Trophoblast cell (in vitro differentiated cells and primary cell): ENCODE measurements around the gene USP13.

Experiments used
- DNase-seq, 2 donors: peaks; one replicate each; pipeline ENCODE4 v3.0.0-alpha.2; 2016
- H2AFZ ChIP-seq: 2 replicates; pipeline ENCODE4 v1.6.1; 2013; ENCODE audit warnings: low read length, moderate library complexity, mild to moderate bottlenecking; ENCODE audit not compliant: insufficient read depth, poor library complexity
- H2AK5ac ChIP-seq: 2 replicates; pipeline ENCODE4 v1.6.1; 2013; ENCODE audit warnings: mild to moderate bottlenecking, low read length
- H2BK120ac ChIP-seq: 2 replicates; pipeline ENCODE4 v1.6.1; 2013; ENCODE audit warnings: low read length, mild to moderate bottlenecking, moderate library complexity; ENCODE audit not compliant: insufficient read depth, poor library complexity
- H2BK12ac ChIP-seq: 2 replicates; pipeline ENCODE4 v1.6.1; 2013; ENCODE audit warnings: mild to moderate bottlenecking, low read length, moderate library complexity
- H2BK5ac ChIP-seq: 2 replicates; pipeline ENCODE4 v1.6.1; 2013; ENCODE audit warnings: low read length, low read depth, moderate library complexity, mild to moderate bottlenecking; ENCODE audit not compliant: poor library complexity
- H3K14ac ChIP-seq: 2 replicates; pipeline ENCODE4 v1.6.1; 2013; ENCODE audit warnings: mild to moderate bottlenecking, low read length
- H3K18ac ChIP-seq: 2 replicates; pipeline ENCODE4 v1.6.1; 2013; ENCODE audit warnings: mild to moderate bottlenecking, low read length
- H3K23ac ChIP-seq: 2 replicates; pipeline ENCODE4 v1.6.1; 2013; ENCODE audit warnings: low read length
- H3K27ac ChIP-seq: 2 replicates; pipeline ENCODE4 v1.5.1; 2013; ENCODE audit warnings: low read depth, mild to moderate bottlenecking, inconsistent platforms, low read length, moderate library complexity
- H3K27me3 ChIP-seq: 2 replicates; pipeline ENCODE4 v1.6.1; 2013; ENCODE audit warnings: inconsistent platforms, mild to moderate bottlenecking, low read length, moderate library complexity; ENCODE audit not compliant: insufficient read depth
- H3K36me3 ChIP-seq, 2 experiments: 1 replicate in 1 of 2; 2 replicates in 1 of 2; pipeline ENCODE4 v1.6.1; 2013; ENCODE audit warnings: low read length in 2 of 2, mild to moderate bottlenecking in 2 of 2, moderate library complexity in 1 of 2; ENCODE audit not compliant: insufficient read depth in 2 of 2, control insufficient read depth in 1 of 2
- H3K4ac ChIP-seq: 2 replicates; pipeline ENCODE4 v1.6.1; 2013; ENCODE audit warnings: low read depth, mild to moderate bottlenecking, low read length, moderate library complexity
- H3K4me1 ChIP-seq, 2 experiments: 1 replicate in 1 of 2; 2 replicates in 1 of 2; pipeline ENCODE4 v1.6.1; 2013; ENCODE audit warnings: low read length in 2 of 2, mild to moderate bottlenecking in 2 of 2, moderate library complexity in 1 of 2; ENCODE audit not compliant: insufficient read depth in 2 of 2, control insufficient read depth in 1 of 2
- H3K4me2 ChIP-seq: 2 replicates; pipeline ENCODE4 v1.6.1; 2013; ENCODE audit warnings: inconsistent platforms, mild to moderate bottlenecking, low read length, moderate library complexity
- H3K4me3 ChIP-seq: 2 replicates; pipeline ENCODE4 v1.5.1; 2013; ENCODE audit warnings: mild to moderate bottlenecking, low read depth, low read length, inconsistent platforms
- H3K79me1 ChIP-seq: one replicate; pipeline ENCODE4 v1.6.1; 2013; ENCODE audit warnings: low read length
- H3K79me2 ChIP-seq: 2 replicates; pipeline ENCODE4 v1.6.1; 2013; ENCODE audit warnings: low read length, mild to moderate bottlenecking; ENCODE audit not compliant: control insufficient read depth, insufficient read depth, poor library complexity
- H3K9ac ChIP-seq: 2 replicates; pipeline ENCODE4 v1.6.1; 2013; ENCODE audit warnings: mild to moderate bottlenecking, low read length
- H3K9me3 ChIP-seq: 2 replicates; pipeline ENCODE4 v1.6.1; 2013; ENCODE audit warnings: low read depth, mild to moderate bottlenecking, control low read depth, inconsistent platforms, low read length; ENCODE audit not compliant: insufficient read depth
- H4K12ac ChIP-seq: 2 replicates; pipeline ENCODE4 v1.6.1; 2013; ENCODE audit warnings: low read depth, mild to moderate bottlenecking, low read length, moderate library complexity
- H4K8ac ChIP-seq: 2 replicates; pipeline ENCODE4 v1.6.1; 2013; ENCODE audit warnings: low read depth, mild to moderate bottlenecking, low read length, moderate library complexity
- H4K91ac ChIP-seq: one replicate; pipeline ENCODE4 v1.6.1; 2013; ENCODE audit warnings: low read depth, mild to moderate bottlenecking, low read length, moderate library complexity
- WGBS: extraction: QIAGEN DNeasy Blood & Tissue Kit; methylation state at CpG from one replicate; pipeline ENCODE4 v1.1.7; 2013; ENCODE audit warnings: missing lambda C conversion rate; ENCODE audit not compliant: insufficient read length, insufficient coverage; ENCODE audit errors: extremely low coverage; 5-methylcytosine and 5-hydroxymethylcytosine counted together

The USP13 gene

DNA sequence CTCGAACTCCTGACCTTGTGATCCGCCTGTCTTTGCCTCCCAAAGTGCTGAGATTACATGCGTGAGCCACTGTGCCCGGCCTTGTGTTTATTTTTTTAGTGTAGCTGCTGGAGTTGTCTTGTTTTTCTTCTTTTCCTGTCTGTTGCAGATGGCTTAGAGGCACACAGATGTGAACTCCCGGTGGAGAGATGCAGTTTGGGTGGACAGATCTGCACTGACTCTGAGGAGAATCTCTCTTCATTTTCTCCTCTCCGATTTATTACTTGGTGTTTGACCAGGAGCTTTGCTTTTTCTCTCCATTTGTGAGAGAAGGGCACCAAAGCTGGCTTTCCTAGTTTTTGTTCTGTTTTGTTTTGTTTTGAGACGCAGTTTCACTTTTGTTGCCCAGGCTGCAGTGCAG lies 62.7 kb downstream of the USP13 start:
- Histone ChIP-seq H3K36me3 (peaks cover 0 to 2% of the 10 kb centered on the region in 2 experiments), H3K9me3 (no peaks in the 10 kb centered on the region), H3K18ac (no peak overlapping the region), H2AFZ (no peak overlapping the region), H3K79me2 (no peaks in the 10 kb centered on the region), H4K8ac (no peak overlapping the region), H4K91ac (no peak overlapping the region), H2BK5ac (no peak overlapping the region), H3K23ac (no peak overlapping the region), H3K27me3 (no peaks in the 10 kb centered on the region), H3K4me1 (no peaks in the 10 kb centered on the region), H3K9ac (no peak overlapping the region), H3K4me2 (no peak overlapping the region), H3K4me3 (no peak overlapping the region), H2AK5ac (no peak overlapping the region), H3K14ac (no peak overlapping the region), H2BK12ac (no peak overlapping the region), H3K79me1 (no peaks in the 10 kb centered on the region), H3K4ac (no peak overlapping the region), H3K27ac (no peak overlapping the region), H4K12ac (no peak overlapping the region), H2BK120ac (no peak overlapping the region)
- DNase-seq, result no peak
- WGBS, result no CpG with 5 or more reads among the region's 7 CpGs

DNA sequence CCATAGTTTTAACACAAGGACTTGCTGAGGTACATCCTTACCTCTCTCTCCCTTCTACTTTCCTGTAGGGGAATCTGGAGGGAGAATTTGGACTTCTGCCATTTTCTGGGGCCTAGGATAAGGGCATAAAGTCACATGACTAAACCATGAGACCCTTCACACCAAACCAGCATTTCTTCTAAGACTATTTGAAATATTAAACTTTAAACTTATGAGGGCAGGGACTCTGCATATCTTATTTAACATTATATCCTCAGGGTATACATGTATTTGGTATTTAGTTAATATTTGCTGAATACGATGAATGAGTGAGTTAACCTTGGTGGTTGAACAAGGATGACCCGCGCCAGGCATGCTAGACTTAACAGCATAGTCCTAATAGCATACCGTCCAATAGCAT lies 63.4 kb downstream of the USP13 start:
- no peaks in the 10 kb centered on the region for H3K79me2 ChIP-seq
- no peak overlapping the region for H2BK12ac ChIP-seq
- H3K4ac ChIP-seq, result no peak overlapping the region
- WGBS, result no CpG with 5 or more reads among the region's 4 CpGs
- H2AFZ ChIP-seq, result no peak overlapping the region
- no peaks in the 10 kb centered on the region for H3K4me1 ChIP-seq
- H4K12ac ChIP-seq, result no peak overlapping the region
- H3K27ac ChIP-seq, result no peak overlapping the region
- no peak overlapping the region for H3K23ac ChIP-seq
- H2BK5ac ChIP-seq, result no peak overlapping the region
- no peaks in the 10 kb centered on the region for H3K9me3 ChIP-seq
- H3K27me3 ChIP-seq, result no peaks in the 10 kb centered on the region
- no peak overlapping the region for H2AK5ac ChIP-seq
- H3K79me1 ChIP-seq, result no peaks in the 10 kb centered on the region
- H4K8ac ChIP-seq, result no peak overlapping the region
- no peak overlapping the region for H2BK120ac ChIP-seq
- no peak overlapping the region for H3K4me2 ChIP-seq
- no peaks in the 10 kb centered on the region for H3K36me3 ChIP-seq
- no peak overlapping the region for H3K4me3 ChIP-seq
- no peak overlapping the region for H3K18ac ChIP-seq
- no peak overlapping the region for H4K91ac ChIP-seq
- DNase-seq, result no peak
- H3K14ac ChIP-seq, result no peak overlapping the region
- H3K9ac ChIP-seq, result no peak overlapping the region

DNA sequence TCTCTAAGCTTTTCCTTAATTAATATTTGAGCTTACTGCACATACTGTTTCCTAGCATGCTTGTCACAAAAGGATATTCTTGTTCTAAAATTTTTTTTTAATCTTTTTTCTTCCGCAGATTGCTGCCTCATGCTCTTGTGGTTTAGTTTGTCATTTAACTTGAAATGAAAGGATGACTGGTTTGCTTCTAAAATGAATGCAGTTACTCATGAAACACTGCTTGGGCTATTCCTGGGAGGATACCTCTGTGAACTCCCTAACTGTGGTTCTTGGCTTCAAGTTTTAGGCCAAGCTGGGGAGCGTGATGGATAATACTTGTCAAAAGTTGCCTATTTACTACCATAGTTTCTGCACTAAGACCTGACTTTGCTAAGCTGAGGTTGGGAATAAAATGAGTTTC lies 64.0 kb downstream of the USP13 start:
- H3K4me2 ChIP-seq, result no peak overlapping the region
- H4K8ac ChIP-seq, result no peak overlapping the region
- H3K9ac ChIP-seq, result no peak overlapping the region
- no peak overlapping the region for H2BK12ac ChIP-seq
- no peak overlapping the region for H4K12ac ChIP-seq
- H3K4ac ChIP-seq, result no peak overlapping the region
- no peak overlapping the region for H3K23ac ChIP-seq
- H2BK5ac ChIP-seq, result no peak overlapping the region
- no peaks in the 10 kb centered on the region for H3K9me3 ChIP-seq
- H4K91ac ChIP-seq, result no peak overlapping the region
- no peaks in the 10 kb centered on the region for H3K27me3 ChIP-seq
- no peaks in the 10 kb centered on the region for H3K4me1 ChIP-seq
- no peak for DNase-seq
- peaks cover 2 to 3% of the 10 kb centered on the region in 2 experiments for H3K36me3 ChIP-seq
- H3K79me1 ChIP-seq, result no peaks in the 10 kb centered on the region
- no peak overlapping the region for H3K18ac ChIP-seq
- H3K14ac ChIP-seq, result no peak overlapping the region
- H2AK5ac ChIP-seq, result no peak overlapping the region
- H3K79me2 ChIP-seq, result no peaks in the 10 kb centered on the region
- H2BK120ac ChIP-seq, result no peak overlapping the region
- no peak overlapping the region for H3K27ac ChIP-seq
- no peak overlapping the region for H3K4me3 ChIP-seq
- no peak overlapping the region for H2AFZ ChIP-seq
- no CpG with 5 or more reads among the region's 2 CpGs for WGBS

DNA sequence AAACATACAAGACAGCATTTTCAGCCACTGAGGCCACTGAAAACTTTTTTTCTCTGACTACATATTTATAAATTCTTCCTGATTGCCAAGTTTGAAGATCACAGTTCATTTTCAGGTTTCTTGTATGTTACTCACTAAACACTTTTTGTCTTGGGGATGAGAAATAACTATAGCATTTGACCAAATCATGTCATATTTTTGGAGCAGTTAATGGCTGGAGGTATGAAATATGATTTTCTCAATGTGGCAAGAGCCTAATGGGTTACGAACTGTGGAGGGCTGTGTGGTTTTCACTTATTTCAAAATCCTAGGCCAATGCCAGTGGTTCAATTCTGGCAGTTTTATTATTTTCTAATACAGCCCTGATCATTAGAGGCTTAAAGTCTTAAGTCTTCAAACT lies 64.4 kb downstream of the USP13 start:
- DNase-seq, result no peak
- H3K23ac ChIP-seq, result no peak overlapping the region
- no peak overlapping the region for H2BK120ac ChIP-seq
- no peak overlapping the region for H3K4ac ChIP-seq
- no peak overlapping the region for H2BK12ac ChIP-seq
- no peak overlapping the region for H2BK5ac ChIP-seq
- no peaks in the 10 kb centered on the region for H3K4me1 ChIP-seq
- no peak overlapping the region for H3K4me2 ChIP-seq
- no peak overlapping the region for H4K12ac ChIP-seq
- H3K27me3 ChIP-seq, result no peaks in the 10 kb centered on the region
- no peaks in the 10 kb centered on the region for H3K79me2 ChIP-seq
- no peak overlapping the region for H2AFZ ChIP-seq
- H3K9ac ChIP-seq, result no peak overlapping the region
- no peaks in the 10 kb centered on the region for H3K79me1 ChIP-seq
- H4K91ac ChIP-seq, result no peak overlapping the region
- no peaks in the 10 kb centered on the region for H3K9me3 ChIP-seq
- peaks cover 2 to 3% of the 10 kb centered on the region in 2 experiments for H3K36me3 ChIP-seq
- no CpG with 5 or more reads among the region's 1 CpG for WGBS
- H3K18ac ChIP-seq, result no peak overlapping the region
- H3K14ac ChIP-seq, result no peak overlapping the region
- H3K27ac ChIP-seq, result no peak overlapping the region
- no peak overlapping the region for H4K8ac ChIP-seq
- H3K4me3 ChIP-seq, result no peak overlapping the region
- no peak overlapping the region for H2AK5ac ChIP-seq
